GM13976 (cell line): ENCODE data around the gene ERC2.

Source experiments
- DNase-seq: peaks from one replicate; pipeline ENCODE4 v3.0.0; 2012; ENCODE audit warnings: low spot score
- CTCF ChIP-seq: IDR thresholded peaks from 2 replicates; pipeline ENCODE4 v1.5.1; 2012; ENCODE audit warnings: borderline replicate concordance, mild to moderate bottlenecking; ENCODE audit not compliant: insufficient read depth; ENCODE audit errors: extremely low read depth, missing control alignments, control extremely low read depth
- in situ Hi-C: fragments of 300-500 bp; cut with MboI; formaldehyde crosslinking; loops from one replicate; pipeline ENCODE4 v1.12.0; 2022; ENCODE audit warnings: low sequenced_read_pairs, mixed read lengths, inconsistent platforms; ENCODE audit not compliant: unreplicated experiment

The ERC2 gene

GRCh38 chr3:56190771-56191305 is 277.4 kb downstream of the ERC2 start:
- in situ Hi-C loops: no loop called here
- no peak for TF ChIP-seq CTCF
- DNase-seq: no peak

GRCh38 chr3:56190130-56190529 is 278.1 kb downstream of the ERC2 start:
- no peak for DNase-seq
- TF ChIP-seq CTCF: no peak
- in situ Hi-C loops: no loop called here

GRCh38 chr3:56189536-56189935 is 278.7 kb downstream of the ERC2 start:
- TF ChIP-seq CTCF: no peak
- no peak for DNase-seq
- in situ Hi-C loops: no loop called here

GRCh38 chr3:56188201-56188600 is 280.1 kb downstream of the ERC2 start:
- no peak for TF ChIP-seq CTCF
- no peak for DNase-seq

GRCh38 chr3:56187051-56187450 is 281.2 kb downstream of the ERC2 start:
- in situ Hi-C loops: no loop called here
- DNase-seq: no peak
- no peak for TF ChIP-seq CTCF

More at GRCh38 chr3:56188201-56188600, 280.1 kb downstream of the ERC2 start:
- in situ Hi-C loops: no loop called here

- DNase-seq: no peak
- TF ChIP-seq CTCF: no peak
- in situ Hi-C loops: no loop called here
These were observed 282.4 kb downstream of the ERC2 start for GRCh38 chr3:56185827-56186226.

GRCh38 chr3:56183529-56183928 is 284.7 kb downstream of the ERC2 start:
- in situ Hi-C loops: no loop called here
- DNase-seq: no peak
- no peak for TF ChIP-seq CTCF
